Measurements from ENCODE around the gene RNF217.

RNF217 gene

GRCh38 chr6:124993327-124993726 is 31.1 kb downstream of the RNF217 start:
- Histone ChIP-seq H3K9me3 (ENCODE audit: severe bottlenecking) (no peaks in the 10 kb centered on the region), H3K36me3 (peaks cover under 1% of the 10 kb centered on the region), H3K27ac (no peak overlapping the region), H3K27me3 (ENCODE audit: insufficient read depth, low read depth, severe bottlenecking) (no peaks in the 10 kb centered on the region), H3K4me3 (ENCODE audit: low read depth, low read length) (no peak overlapping the region)
- no peak for DNase-seq
- TF ChIP-seq, protein P1, sequence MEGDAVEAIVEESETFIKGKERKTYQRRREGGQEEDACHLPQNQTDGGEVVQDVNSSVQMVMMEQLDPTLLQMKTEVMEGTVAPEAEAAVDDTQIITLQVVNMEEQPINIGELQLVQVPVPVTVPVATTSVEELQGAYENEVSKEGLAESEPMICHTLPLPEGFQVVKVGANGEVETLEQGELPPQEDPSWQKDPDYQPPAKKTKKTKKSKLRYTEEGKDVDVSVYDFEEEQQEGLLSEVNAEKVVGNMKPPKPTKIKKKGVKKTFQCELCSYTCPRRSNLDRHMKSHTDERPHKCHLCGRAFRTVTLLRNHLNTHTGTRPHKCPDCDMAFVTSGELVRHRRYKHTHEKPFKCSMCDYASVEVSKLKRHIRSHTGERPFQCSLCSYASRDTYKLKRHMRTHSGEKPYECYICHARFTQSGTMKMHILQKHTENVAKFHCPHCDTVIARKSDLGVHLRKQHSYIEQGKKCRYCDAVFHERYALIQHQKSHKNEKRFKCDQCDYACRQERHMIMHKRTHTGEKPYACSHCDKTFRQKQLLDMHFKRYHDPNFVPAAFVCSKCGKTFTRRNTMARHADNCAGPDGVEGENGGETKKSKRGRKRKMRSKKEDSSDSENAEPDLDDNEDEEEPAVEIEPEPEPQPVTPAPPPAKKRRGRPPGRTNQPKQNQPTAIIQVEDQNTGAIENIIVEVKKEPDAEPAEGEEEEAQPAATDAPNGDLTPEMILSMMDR (IDR thresholded peaks at IDR 0.05; ENCODE audit: low read depth, low read length) = no peak

- H3K27ac ChIP-seq = no peak overlapping the region
- TF ChIP-seq, protein P1 (IDR thresholded peaks at IDR 0.05; ENCODE audit: low read depth, low read length) = no peak
- H3K27me3 ChIP-seq (ENCODE audit: insufficient read depth, low read depth, severe bottlenecking) = no peaks in the 10 kb centered on the region
- no peaks in the 10 kb centered on the region; the same call in 1 of the 2 replicates for H3K36me3 ChIP-seq
- no peak overlapping the region for H3K4me3 ChIP-seq (ENCODE audit: low read depth, low read length)
- H3K9me3 ChIP-seq (ENCODE audit: severe bottlenecking) = no peaks in the 10 kb centered on the region
- DNase-seq = no peak
Measured at GRCh38 chr6:124994648-124995047, 32.4 kb downstream of the RNF217 start.

- Histone ChIP-seq H3K36me3 (no peaks in the 10 kb centered on the region; the same call in 1 of the 2 replicates), H3K27ac (no peak overlapping the region), H3K9me3 (ENCODE audit: severe bottlenecking) (no peaks in the 10 kb centered on the region), H3K4me3 (ENCODE audit: low read depth, low read length) (no peak overlapping the region), H3K27me3 (ENCODE audit: insufficient read depth, low read depth, severe bottlenecking) (no peaks in the 10 kb centered on the region)
- TF ChIP-seq, protein P1 (IDR thresholded peaks at IDR 0.05; ENCODE audit: low read depth, low read length) = no peak
- DNase-seq = no peak
Measured at GRCh38 chr6:124995131-124995530, 32.9 kb downstream of the RNF217 start.

DNA sequence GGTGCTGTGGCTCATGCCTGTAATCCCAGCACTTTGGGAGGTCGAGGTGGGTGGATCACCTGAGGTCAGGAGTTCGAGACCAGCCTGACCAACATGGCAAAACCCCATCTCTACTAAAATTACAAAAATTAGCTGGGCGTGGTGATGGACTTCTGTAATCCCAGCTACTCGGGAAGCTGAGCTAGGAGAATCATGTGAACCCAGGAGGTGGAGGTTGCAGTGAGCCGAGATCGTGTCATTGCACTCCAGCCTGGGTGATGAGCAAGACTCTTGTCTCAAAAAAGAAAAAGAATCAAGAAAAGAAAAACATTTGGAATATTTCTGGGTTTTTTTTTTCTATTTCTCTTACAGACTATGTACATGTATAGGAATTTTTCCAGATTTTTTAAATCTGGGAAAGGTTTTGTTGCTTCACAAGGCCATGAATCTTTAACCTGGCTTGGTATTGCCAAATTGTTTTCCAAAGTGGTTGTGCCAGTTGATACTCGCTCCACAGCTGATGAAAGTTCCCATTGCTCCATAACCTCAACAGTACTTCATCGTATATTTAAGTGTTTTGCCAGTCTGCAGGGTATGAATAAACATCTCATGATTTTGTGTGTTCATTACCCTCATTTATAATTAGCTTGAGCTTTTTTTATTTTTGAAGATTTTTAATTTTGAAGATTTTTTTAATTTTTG is 33.5 kb downstream of the RNF217 start:
- no peaks in the 10 kb centered on the region for H3K9me3 ChIP-seq (ENCODE audit: severe bottlenecking)
- no peaks in the 10 kb centered on the region; the same call in 1 of the 2 replicates for H3K36me3 ChIP-seq
- no peak for DNase-seq
- H3K27ac ChIP-seq = no peak overlapping the region
- no peak overlapping the region for H3K4me3 ChIP-seq (ENCODE audit: low read depth, low read length)
- TF ChIP-seq, protein P1 (IDR thresholded peaks at IDR 0.05; ENCODE audit: low read depth, low read length) = no peak
- no peaks in the 10 kb centered on the region for H3K27me3 ChIP-seq (ENCODE audit: insufficient read depth, low read depth, severe bottlenecking)

DNA sequence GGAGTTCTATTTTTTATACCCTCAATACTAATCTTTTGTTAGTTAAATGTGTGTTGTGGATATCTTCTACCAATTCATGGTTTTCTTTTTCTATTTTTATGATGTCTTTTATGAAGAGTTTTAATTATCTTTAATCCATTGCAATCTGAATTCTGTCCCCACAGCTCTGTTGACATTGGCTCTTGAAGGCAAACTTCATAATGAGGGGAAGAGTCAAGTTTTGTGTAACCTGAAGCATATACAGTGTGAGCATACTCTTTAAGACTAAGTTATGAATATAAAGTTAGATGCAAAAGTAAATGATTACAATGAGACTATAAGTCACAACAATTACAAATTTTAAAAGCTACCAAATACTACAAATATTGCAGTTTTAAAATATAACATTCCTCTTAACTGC is 34.2 kb downstream of the RNF217 start:
- DNase-seq = no peak
- Histone ChIP-seq H3K27me3 (ENCODE audit: insufficient read depth, low read depth, severe bottlenecking) (no peaks in the 10 kb centered on the region), H3K36me3 (no peaks in the 10 kb centered on the region), H3K27ac (no peak overlapping the region), H3K9me3 (ENCODE audit: severe bottlenecking) (no peaks in the 10 kb centered on the region), H3K4me3 (ENCODE audit: low read depth, low read length) (no peak overlapping the region)
- TF ChIP-seq, protein P1 (IDR thresholded peaks at IDR 0.05; ENCODE audit: low read depth, low read length) = no peak
